Measurements from ENCODE around the gene LRP1B.

The LRP1B gene

DNA sequence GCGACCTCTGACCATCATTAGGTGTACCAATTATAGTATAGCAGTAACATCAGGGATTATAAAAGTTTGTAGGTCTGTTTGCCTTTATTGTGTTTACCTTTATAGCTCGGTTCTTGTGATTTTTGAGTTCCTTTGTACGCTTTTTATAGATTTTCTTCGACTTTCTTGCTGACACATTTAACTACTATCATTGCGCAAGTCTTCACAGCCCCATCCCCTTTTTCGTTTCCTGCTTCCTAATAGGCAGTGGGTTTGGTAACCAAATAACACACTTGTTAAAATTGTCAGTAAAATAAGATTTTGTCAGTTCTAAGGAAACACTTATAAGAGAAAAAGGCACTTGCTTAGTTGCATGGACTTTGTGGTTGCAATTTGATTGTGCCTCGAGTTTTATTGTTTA, 541.5 kb downstream of the LRP1B start:
- Mint-ChIP-seq H3K9me3 (peaks cover 13% of the 10 kb centered on the region), H3K36me3 (ENCODE audit: low read depth) (no peaks in the 10 kb centered on the region), H3K4me1 (ENCODE audit: low read depth) (no peaks in the 10 kb centered on the region), H3K27me3 (no peaks in the 10 kb centered on the region), H3K27ac (no peak overlapping the region), H3K4me3 (no peak overlapping the region)
- intact Hi-C loops (cut with micrococcal nuclease): no loop called here

DNA sequence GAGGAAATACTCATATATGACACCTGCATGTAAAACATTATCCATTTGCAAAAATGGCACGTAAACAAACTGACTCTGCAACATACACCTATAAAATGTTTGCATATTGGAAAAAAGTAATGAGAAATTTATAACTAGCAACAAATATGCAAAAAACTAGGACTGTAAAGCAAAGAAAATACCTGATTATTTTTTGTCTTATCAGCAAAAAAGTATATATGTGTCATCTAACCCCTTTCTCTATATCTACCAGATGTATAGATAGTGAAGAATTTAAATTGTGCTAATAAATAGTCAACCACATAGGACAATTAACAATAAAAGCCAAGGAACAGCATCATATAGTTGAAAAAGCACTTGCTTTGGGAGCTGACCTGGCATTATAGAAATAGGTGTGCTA, 543.8 kb downstream of the LRP1B start:
- H3K36me3 Mint-ChIP-seq (ENCODE audit: low read depth): no peaks in the 10 kb centered on the region
- intact Hi-C loops (cut with micrococcal nuclease): no loop called here
- no peak overlapping the region for H3K4me3 Mint-ChIP-seq
- no peaks in the 10 kb centered on the region for H3K4me1 Mint-ChIP-seq (ENCODE audit: low read depth)
- no peaks in the 10 kb centered on the region for H3K27me3 Mint-ChIP-seq
- no peaks in the 10 kb centered on the region for H3K9me3 Mint-ChIP-seq
- no peak overlapping the region for H3K27ac Mint-ChIP-seq

DNA sequence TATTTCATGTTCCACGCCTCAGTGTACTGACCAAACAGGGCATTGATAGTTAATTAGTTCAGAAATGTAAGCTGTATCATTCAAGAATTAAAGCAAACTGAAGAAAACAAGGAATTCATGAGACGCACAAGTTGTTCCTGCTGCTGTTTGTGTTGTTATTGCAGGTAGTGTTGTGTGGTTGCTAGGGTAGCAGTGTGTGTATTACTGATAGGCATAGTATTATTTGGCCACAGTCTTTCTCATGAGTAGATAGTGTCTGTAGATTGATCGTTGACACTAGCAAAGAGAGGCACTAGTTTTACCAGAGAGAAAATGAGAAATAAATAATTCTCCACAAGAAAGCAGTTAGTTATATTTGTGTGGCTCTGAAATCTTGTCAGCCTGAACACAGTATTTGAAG, 548.6 kb downstream of the LRP1B start:
- Mint-ChIP-seq H3K4me1 (ENCODE audit: low read depth) (no peaks in the 10 kb centered on the region), H3K36me3 (ENCODE audit: low read depth) (no peaks in the 10 kb centered on the region), H3K4me3 (no peak overlapping the region), H3K9me3 (no peaks in the 10 kb centered on the region), H3K27me3 (no peaks in the 10 kb centered on the region), H3K27ac (no peak overlapping the region)
- intact Hi-C loops (cut with micrococcal nuclease): no loop called here

DNA sequence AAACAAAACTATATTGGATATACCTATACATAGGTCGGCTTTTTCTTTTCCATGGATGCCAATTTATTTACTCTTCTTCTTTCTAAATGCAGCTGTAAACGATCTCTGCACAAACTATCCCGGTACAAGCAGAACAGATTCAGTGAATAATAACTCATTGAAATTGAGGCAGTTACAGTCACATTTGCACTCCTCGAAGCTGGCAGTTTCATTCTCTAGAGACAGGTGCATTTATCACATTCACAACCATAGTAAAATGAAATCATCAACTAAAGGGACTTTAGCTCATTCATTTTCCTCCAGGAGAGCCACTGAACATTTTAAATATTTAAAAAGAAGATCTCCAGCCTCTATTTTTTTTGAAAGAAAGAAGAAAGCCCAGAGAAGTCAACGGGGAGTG, 551.7 kb downstream of the LRP1B start:
- Mint-ChIP-seq H3K4me3 (no peak overlapping the region), H3K27ac (no peak overlapping the region), H3K9me3 (no peaks in the 10 kb centered on the region), H3K36me3 (ENCODE audit: low read depth) (no peaks in the 10 kb centered on the region), H3K4me1 (ENCODE audit: low read depth) (no peaks in the 10 kb centered on the region), H3K27me3 (no peaks in the 10 kb centered on the region)
- intact Hi-C loops (cut with micrococcal nuclease): no loop called here

DNA sequence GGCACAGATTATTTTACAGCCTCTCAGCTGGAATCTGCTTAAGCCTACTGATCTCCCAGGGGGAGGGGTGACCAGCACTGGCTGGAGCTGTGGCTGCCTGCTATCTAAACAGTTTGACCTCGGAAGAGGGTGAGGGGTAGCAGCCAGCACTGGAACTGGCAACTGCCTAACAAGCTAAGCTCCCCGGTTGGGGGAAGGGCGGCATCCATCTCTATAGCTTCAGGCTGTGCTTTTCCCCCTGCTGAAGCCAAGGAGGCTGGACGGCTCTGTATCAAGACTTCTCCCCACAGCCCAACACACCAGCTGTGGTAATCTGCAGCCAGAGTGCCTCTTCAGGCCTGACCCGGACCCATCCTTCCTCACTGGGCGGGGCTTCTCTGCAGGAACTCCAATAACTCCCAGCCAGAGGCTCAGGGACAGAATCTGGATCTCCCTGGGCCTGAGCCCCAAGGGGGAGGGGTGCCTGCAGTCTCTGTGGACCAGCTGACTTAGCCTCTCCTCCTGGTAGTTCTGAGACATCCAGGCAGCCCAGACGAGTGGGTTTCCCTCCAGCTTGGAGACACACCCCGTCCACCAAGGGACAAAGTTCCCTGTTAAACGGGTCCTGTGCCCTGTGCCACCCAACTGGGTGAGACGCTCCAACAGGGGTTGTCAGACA, 560.2 kb downstream of the LRP1B start:
- H3K9me3 Mint-ChIP-seq: peaks cover 40% of the 10 kb centered on the region
- intact Hi-C loops (cut with micrococcal nuclease): no loop called here
- no peaks in the 10 kb centered on the region for H3K4me1 Mint-ChIP-seq (ENCODE audit: low read depth)
- no peak overlapping the region for H3K4me3 Mint-ChIP-seq
- no peaks in the 10 kb centered on the region for H3K36me3 Mint-ChIP-seq (ENCODE audit: low read depth)
- H3K27ac Mint-ChIP-seq: no peak overlapping the region
- H3K27me3 Mint-ChIP-seq: no peaks in the 10 kb centered on the region

DNA sequence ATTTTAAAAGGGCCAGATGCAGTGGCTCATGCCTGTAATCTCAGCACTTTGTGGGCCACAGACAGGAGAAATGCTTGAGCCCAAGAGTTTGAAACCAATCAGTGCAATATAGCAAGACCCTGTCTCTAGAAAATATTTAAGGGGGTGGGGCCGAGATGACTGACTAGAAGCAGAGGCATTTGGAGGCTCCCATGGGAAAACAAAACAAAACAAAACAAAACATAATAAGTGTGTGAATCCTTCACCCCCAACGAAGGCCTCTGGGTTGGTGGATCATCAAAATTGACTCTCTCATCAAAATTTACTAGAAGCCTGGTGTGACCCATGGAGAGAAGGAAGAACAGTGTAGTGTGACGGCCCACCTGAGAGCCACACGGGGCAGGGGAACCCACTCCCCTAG, 560.9 kb downstream of the LRP1B start:
- peaks cover 40% of the 10 kb centered on the region for H3K9me3 Mint-ChIP-seq
- H3K27ac Mint-ChIP-seq: no peak overlapping the region
- no peaks in the 10 kb centered on the region for H3K27me3 Mint-ChIP-seq
- no peaks in the 10 kb centered on the region for H3K4me1 Mint-ChIP-seq (ENCODE audit: low read depth)
- no peaks in the 10 kb centered on the region for H3K36me3 Mint-ChIP-seq (ENCODE audit: low read depth)
- intact Hi-C loops (cut with micrococcal nuclease): no loop called here
- H3K4me3 Mint-ChIP-seq: no peak overlapping the region

DNA sequence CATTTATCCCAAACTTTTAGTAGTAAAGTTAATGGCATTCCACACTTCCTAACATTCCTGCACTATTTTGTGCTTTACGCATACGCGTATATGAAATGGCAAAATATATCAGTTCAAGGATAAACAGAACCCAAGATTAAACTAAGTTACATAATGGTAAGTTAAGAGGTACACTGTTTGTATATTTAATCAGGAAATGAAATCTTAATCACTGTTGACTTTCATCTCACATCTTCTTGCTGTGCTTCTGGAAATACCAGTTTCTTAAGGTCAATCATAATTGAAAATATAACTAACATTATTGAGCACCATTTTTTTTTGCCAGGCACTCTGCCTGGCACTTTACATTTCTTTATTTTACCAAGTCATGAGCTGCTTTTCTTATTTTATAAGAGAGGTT, 565.2 kb downstream of the LRP1B start:
- H3K4me1 Mint-ChIP-seq (ENCODE audit: low read depth): no peaks in the 10 kb centered on the region
- no peaks in the 10 kb centered on the region for H3K27me3 Mint-ChIP-seq
- intact Hi-C loops (cut with micrococcal nuclease): no loop called here
- H3K27ac Mint-ChIP-seq: no peak overlapping the region
- no peaks in the 10 kb centered on the region for H3K36me3 Mint-ChIP-seq (ENCODE audit: low read depth)
- no peak overlapping the region for H3K4me3 Mint-ChIP-seq
- peaks cover 7% of the 10 kb centered on the region for H3K9me3 Mint-ChIP-seq

DNA sequence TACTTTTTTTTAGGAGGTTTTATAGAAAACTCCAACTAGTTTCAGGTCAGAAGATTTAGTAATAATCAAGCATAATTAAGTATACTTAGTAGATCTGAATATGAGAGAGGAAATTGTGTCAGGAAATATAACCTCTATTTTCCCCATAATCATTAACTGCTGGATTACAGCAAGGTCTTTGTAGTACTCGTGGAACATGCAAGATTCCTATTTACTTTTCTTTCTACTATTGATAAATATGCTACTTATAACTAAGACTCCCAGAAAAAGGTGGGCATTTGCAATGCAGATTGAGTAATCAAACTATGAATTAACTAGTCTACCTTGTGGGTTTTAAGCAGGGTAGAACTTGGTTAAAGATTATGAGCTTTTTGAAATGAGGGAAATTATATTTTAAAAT, 570.1 kb downstream of the LRP1B start:
- Mint-ChIP-seq H3K27me3 (peaks cover 2% of the 10 kb centered on the region), H3K4me1 (ENCODE audit: low read depth) (peaks cover 7% of the 10 kb centered on the region), H3K27ac (no peak overlapping the region), H3K9me3 (no peaks in the 10 kb centered on the region), H3K36me3 (ENCODE audit: low read depth) (no peaks in the 10 kb centered on the region), H3K4me3 (no peak overlapping the region)
- intact Hi-C loops (cut with micrococcal nuclease): no loop called here

DNA sequence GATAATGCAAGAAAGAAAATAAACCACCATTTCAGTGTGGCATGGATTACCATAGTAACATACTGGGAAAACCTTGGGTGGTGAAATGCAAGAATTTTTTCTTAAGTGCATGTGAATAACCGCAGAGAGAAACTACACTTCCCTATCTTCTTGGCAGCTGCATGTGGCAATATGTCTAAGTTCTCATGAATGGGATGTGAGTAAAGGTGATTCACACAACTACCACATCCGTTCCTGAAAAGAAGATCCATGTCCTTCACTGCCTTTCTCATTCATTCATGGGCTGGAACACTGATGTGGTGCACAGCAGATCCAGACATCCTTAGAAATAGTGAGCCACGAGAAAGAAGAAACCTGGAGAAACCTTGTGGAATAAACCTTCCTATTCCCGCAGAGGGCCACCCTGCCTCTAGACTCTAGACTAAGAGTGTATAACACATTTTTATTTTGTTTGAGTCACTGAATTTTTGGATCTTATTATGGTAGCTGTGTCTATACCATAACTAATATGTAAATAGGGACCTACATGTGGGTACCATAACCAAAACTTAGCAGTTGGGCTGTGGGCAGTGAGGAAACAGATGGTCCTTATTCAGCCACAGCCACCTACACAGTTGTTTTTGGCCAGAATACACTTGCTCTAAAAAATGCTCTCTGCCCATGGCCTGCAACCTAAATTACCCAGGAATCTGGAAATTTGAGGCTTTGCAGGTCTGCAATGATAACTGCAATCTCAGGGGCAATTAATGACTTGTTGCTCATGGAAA, 573.3 kb downstream of the LRP1B start:
- H3K4me1 Mint-ChIP-seq (ENCODE audit: low read depth): peaks cover 7% of the 10 kb centered on the region
- H3K27me3 Mint-ChIP-seq: peaks cover 2% of the 10 kb centered on the region
- no peaks in the 10 kb centered on the region for H3K36me3 Mint-ChIP-seq (ENCODE audit: low read depth)
- intact Hi-C loops (cut with micrococcal nuclease): no loop called here
- no peaks in the 10 kb centered on the region for H3K9me3 Mint-ChIP-seq
- H3K4me3 Mint-ChIP-seq: no peak overlapping the region
- H3K27ac Mint-ChIP-seq: no peak overlapping the region

DNA sequence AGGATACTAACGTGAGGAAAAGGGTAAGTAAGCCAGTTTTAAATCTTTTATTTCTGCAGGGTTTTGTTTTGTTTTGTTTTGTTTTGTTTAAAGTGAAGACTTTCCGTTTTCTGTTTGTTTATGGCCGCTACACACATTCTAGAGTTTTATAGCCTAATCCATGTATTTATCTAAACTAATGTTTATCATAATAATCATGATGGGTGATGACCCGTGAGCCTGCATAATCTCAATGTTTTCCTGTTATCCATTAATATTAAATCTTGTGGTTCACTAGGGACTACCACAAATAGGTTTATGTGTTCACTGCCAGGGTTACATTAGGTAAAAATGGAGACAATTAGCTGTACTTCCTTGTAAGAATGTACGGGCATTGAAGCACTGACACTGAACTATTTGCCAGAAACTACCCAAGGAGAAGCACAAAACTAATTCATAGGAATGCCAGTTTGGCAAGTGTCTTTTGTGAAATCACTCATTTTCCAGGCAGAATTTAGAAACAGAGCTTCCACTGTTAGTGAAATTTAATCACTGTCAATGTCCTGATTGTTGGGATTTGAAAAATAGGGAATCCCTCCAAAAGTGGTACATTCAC, 574.8 kb downstream of the LRP1B start:
- intact Hi-C loops (cut with micrococcal nuclease): no loop called here
- Mint-ChIP-seq H3K27me3 (peaks cover 2% of the 10 kb centered on the region), H3K4me1 (ENCODE audit: low read depth) (peaks cover 7% of the 10 kb centered on the region), H3K4me3 (no peak overlapping the region), H3K27ac (no peak overlapping the region), H3K36me3 (ENCODE audit: low read depth) (no peaks in the 10 kb centered on the region), H3K9me3 (no peaks in the 10 kb centered on the region)

DNA sequence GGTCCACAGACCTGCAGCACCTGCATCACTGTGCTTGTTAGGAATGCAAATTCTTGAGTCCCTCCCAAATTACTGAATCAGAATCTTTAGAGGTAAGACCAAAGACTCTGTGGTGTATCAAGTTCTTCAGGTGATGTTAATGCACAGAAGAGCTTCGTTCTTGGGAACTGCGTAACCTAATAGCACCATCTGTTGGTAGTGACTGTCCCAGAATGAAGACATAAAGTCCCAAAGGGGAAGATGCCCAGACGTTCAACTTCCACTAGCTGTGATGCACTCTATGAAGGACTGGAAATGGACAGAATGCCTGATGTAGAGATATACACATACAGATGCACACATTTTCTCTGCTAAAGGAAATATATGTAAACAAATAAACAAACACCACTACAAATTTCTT, 576.0 kb downstream of the LRP1B start:
- Mint-ChIP-seq H3K36me3 (ENCODE audit: low read depth) (no peaks in the 10 kb centered on the region), H3K9me3 (no peaks in the 10 kb centered on the region), H3K27ac (no peak overlapping the region), H3K4me1 (ENCODE audit: low read depth) (peaks cover 7% of the 10 kb centered on the region), H3K27me3 (peaks cover 2% of the 10 kb centered on the region), H3K4me3 (no peak overlapping the region)
- intact Hi-C loops (cut with micrococcal nuclease): no loop called here

DNA sequence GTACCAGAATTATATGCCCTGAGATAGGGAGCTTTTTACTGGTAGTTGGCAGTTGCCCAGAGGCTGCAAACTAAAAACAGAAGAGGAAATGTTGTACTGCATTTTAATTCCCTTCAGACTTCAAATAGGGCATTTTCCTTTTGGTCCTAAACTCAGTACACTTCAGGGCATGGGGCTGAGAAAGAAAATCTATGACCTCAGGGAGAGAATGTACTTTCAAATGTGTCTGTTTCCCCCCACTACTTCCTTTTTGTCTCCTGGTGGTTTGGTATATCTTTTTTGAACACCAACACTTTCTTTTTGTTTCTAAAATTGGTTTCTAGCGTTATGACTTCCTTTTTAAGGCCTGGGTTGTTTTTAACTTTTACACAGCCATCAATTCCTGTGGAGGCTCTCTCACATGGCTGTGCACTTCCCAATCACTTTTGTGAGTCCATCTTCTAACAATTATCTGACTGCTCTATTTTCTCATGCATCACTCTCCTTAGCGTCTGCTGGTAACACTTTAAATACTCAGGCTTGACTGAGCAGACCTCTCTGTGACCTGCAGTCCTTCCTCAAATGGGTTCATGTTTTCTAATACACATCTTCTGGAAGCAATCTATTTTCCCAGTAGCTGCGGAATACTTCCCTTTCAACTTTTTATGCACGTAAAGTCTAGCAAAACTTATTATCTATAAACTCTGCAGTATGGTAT, 596.0 kb downstream of the LRP1B start:
- intact Hi-C loops (cut with micrococcal nuclease): no loop called here
- peaks cover 7% of the 10 kb centered on the region for H3K4me1 Mint-ChIP-seq (ENCODE audit: low read depth)

DNA sequence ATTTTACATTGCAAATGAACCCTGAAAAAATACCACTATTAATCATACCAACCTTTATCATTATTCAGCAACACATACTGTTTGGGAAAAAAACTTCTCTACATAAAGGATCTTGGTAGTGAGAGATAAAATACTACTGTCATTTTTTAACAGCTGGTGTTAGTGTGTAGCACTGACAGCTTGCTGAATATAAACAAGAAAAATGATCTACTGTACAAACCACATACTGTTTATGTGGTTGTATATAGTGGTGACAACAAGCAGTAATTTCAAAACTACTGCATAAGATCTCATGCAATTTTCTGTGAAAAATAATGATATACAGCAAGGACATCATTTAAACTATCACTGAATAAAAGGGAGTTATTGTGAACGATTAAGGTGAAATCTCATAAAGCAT, 601.2 kb downstream of the LRP1B start:
- Mint-ChIP-seq H3K27ac (no peak overlapping the region), H3K9me3 (no peaks in the 10 kb centered on the region), H3K4me3 (no peak overlapping the region), H3K36me3 (ENCODE audit: low read depth) (no peaks in the 10 kb centered on the region), H3K27me3 (no peaks in the 10 kb centered on the region), H3K4me1 (ENCODE audit: low read depth) (peaks cover 1% of the 10 kb centered on the region)
- intact Hi-C loops (cut with micrococcal nuclease): no loop called here

More for the DNA sequence above, 596.0 kb downstream of the LRP1B start:
- Mint-ChIP-seq H3K9me3 (no peaks in the 10 kb centered on the region), H3K36me3 (ENCODE audit: low read depth) (no peaks in the 10 kb centered on the region), H3K4me3 (no peak overlapping the region), H3K27me3 (no peaks in the 10 kb centered on the region), H3K27ac (no peak overlapping the region)

DNA sequence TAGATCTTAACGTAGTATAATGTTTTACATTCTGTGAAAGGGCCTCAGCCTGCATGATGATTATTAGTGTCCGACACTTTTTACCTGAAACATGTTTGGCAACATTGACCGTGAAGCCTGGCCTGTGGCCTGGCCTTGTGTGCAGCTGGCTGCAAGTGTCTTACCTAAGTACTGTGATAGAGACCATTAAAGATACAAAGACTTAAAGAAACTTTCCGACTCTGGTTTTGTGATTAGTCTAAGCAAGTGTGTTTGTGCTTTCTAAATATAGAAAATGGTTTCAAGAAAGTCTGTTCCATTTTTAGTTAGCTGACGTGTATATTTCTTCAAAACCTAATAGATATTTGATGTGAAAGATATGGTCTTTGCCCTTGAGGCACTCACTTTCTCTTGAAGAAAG, 601.8 kb downstream of the LRP1B start:
- intact Hi-C loops (cut with micrococcal nuclease): no loop called here
- Mint-ChIP-seq H3K9me3 (no peaks in the 10 kb centered on the region), H3K36me3 (ENCODE audit: low read depth) (no peaks in the 10 kb centered on the region)

More for the DNA sequence above, 601.8 kb downstream of the LRP1B start:
- H3K27me3 Mint-ChIP-seq: no peaks in the 10 kb centered on the region
- H3K4me3 Mint-ChIP-seq: no peak overlapping the region
- H3K4me1 Mint-ChIP-seq (ENCODE audit: low read depth): no peaks in the 10 kb centered on the region
- H3K27ac Mint-ChIP-seq: no peak overlapping the region
